BJ (cell line): ENCODE data around the gene PLA2G2E. TPM values are rescaled to one million over a fixed set of nuclear protein-coding genes. Genes with fewer than 3 reads are reported as not detected.

Experiments used
- CTCF ChIA-PET: fragments of 350-600 bp; formaldehyde crosslinking; extraction: SDS; loops from one replicate; lab custom pipeline; 2021; ENCODE audit warnings: antibody characterized with exemption, inconsistent platforms; lab: Yijun Ruan, JAX
- POLR2A ChIA-PET: fragments of 300-600 bp; sonication (Branson Sonifier 250); formaldehyde crosslinking; extraction: SDS; loops from one replicate; lab custom pipeline; 2021; ENCODE audit warnings: antibody characterized with exemption; lab: Charles Lee
- DNase-seq: peaks from one replicate; pipeline ENCODE4 v3.0.0-alpha.2; 2011; ENCODE audit warnings: low read depth
- H3K27me3 ChIP-seq: 2 replicates; pipeline ENCODE4 v1.6.0; 2011; ENCODE audit warnings: low read length; ENCODE audit not compliant: control insufficient read depth, insufficient read depth
- H3K36me3 ChIP-seq: 2 replicates; pipeline ENCODE4 v1.5.1; 2011; ENCODE audit warnings: low read length; ENCODE audit not compliant: control insufficient read depth, insufficient read depth
- H3K4me3 ChIP-seq: 2 replicates; pipeline ENCODE4 v1.5.1; 2011; ENCODE audit warnings: low read depth, mild to moderate bottlenecking, control low read depth, low read length
- polyA plus RNA-seq: library from polyadenylated mRNA; depleted of rRNA; stranded (reverse); fragments of >200 nt; gene quantifications from 2 replicates; pipeline ENCODE4 v1.2.3, GENCODE V29; 2011
- TF ChIP-seq, protein P1 (sequence below): IDR thresholded peaks from 2 replicates; pipeline ENCODE4 v1.5.1; 2011; ENCODE audit warnings: low read depth, mild to moderate bottlenecking, control low read depth, inconsistent platforms, low read length, moderate library complexity; ENCODE audit not compliant: insufficient read depth

Gene PLA2G2E
- polyA plus RNA-seq, 1 experiment, result not detected

DNA sequence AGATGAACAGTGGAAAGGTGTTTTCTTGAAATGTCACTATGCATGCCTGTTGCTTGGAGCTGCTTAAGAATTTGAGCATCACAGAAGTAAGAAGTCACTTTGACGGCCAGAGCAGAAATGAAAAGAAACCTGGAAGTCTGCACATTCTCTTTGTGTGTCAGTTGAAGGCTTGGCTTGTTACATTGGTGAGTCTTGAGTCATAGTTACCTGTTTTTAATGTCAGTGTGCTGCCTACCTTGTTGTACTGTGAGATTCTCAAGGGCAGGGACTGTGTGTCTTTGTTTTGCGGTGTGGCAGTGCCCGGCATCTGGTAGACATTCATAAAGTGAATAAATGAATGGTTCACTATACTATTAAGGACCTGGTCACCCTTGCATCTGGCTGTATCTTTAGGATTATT, 31.3 kb downstream of the PLA2G2E start:
- CTCF ChIA-PET, result interaction anchor here (2.8 to 3.1 kb wide), 2 partner anchors 9 to 11 kb away, joined by 11 to 14 read pairs; partner anchors contain the start of gene OTUD3
- DNase-seq, result no peak
- no peaks in the 10 kb centered on the region for H3K27me3 ChIP-seq
- POLR2A ChIA-PET, result no interaction called here
- no peak overlapping the region for H3K4me3 ChIP-seq
- TF ChIP-seq, protein P1, sequence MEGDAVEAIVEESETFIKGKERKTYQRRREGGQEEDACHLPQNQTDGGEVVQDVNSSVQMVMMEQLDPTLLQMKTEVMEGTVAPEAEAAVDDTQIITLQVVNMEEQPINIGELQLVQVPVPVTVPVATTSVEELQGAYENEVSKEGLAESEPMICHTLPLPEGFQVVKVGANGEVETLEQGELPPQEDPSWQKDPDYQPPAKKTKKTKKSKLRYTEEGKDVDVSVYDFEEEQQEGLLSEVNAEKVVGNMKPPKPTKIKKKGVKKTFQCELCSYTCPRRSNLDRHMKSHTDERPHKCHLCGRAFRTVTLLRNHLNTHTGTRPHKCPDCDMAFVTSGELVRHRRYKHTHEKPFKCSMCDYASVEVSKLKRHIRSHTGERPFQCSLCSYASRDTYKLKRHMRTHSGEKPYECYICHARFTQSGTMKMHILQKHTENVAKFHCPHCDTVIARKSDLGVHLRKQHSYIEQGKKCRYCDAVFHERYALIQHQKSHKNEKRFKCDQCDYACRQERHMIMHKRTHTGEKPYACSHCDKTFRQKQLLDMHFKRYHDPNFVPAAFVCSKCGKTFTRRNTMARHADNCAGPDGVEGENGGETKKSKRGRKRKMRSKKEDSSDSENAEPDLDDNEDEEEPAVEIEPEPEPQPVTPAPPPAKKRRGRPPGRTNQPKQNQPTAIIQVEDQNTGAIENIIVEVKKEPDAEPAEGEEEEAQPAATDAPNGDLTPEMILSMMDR, result no peak
- peaks cover 3% of the 10 kb centered on the region for H3K36me3 ChIP-seq

DNA sequence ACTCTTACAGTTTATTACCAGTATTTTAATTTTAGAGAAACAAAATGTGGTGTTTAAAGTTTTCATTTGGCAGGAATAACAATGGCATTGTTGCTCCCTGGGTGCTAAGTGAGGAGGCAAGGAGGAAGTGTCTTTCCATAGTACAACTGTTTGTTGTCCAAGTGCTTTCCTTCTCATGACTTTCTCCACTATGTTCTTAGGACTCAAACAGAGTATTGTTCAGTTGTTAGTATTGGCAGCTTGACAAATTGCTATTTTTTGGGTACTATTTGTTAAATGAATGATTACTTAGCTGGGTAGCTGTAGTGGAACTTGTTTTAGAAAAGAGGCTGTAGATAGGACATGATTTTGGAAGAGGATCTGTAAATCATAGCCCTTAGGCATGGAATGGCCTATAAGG, 33.8 kb downstream of the PLA2G2E start:
- peaks cover 1% of the 10 kb centered on the region; the same call in 1 of the 2 replicates for H3K36me3 ChIP-seq

DNA sequence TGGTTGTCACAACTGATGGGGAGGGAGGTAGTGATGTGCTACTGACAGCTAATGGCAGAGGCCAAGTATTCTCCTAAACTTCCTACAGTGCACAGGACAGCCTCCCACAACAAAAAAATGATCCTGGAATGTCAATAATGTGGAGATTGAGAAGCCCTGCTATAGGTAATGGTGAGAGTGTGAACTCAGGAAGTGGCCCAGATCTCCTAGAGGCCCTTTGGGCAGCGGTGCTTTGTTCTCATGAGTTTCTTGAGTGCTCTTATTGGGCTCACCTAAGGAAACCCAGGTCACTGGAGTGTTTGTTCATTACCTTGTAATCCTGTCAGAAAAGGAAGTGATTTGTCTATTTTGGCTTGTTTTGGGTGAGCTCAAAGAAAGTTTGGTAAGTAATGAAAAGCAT, 35.3 kb downstream of the PLA2G2E start:
- no peak overlapping the region for H3K4me3 ChIP-seq
- peaks cover 1% of the 10 kb centered on the region; the same call in 1 of the 2 replicates for H3K36me3 ChIP-seq
- POLR2A ChIA-PET, result no interaction called here
- no peak for DNase-seq
- no peaks in the 10 kb centered on the region for H3K27me3 ChIP-seq
- CTCF ChIA-PET, result interaction anchor here (1.3 to 1.7 kb wide), 2 partner anchors 17 to 183 kb away, joined by 3 read pairs; no protein-coding TSS in a partner anchor
- TF ChIP-seq, protein P1, result no peak

More for the DNA sequence above, 33.8 kb downstream of the PLA2G2E start:
- DNase-seq, result no peak
- Histone ChIP-seq H3K27me3 (no peaks in the 10 kb centered on the region), H3K4me3 (no peak overlapping the region)
- ChIA-PET CTCF (interaction anchor here (1.5 to 2.8 kb wide), 3 partner anchors 8 to 174 kb away, joined by 3 to 11 read pairs (median 3); partner anchors contain the start of gene OTUD3), POLR2A (no interaction called here)
- TF ChIP-seq, protein P1, result no peak

DNA sequence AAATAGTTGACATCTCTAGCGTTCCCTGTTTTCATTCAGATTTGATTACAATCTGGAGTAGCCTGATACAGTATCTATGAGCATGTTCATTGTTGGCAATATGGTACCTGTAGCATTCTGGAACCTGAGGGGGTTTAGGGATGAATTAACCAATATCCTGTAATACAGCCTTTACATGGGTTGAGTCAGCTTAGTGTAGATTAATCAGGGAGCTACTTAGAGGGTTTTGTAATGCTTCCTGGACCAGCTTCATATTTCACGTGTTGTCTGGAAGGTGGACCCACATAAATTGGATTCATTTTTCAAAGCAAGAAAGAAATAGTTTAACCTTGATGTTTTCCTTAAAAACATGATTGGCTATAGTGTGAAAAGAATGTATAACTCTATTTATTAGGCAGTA, 37.6 kb downstream of the PLA2G2E start:
- DNase-seq, result no peak
- POLR2A ChIA-PET, result no interaction called here
- H3K36me3 ChIP-seq, result no peaks in the 10 kb centered on the region
- H3K27me3 ChIP-seq, result no peaks in the 10 kb centered on the region
- H3K4me3 ChIP-seq, result no peak overlapping the region
- TF ChIP-seq, protein P1, result no peak
- CTCF ChIA-PET, result interaction anchor here (0.6 to 1.5 kb wide), 3 partner anchors 32 to 170 kb away, joined by 3 to 6 read pairs (median 3); no protein-coding TSS in a partner anchor

DNA sequence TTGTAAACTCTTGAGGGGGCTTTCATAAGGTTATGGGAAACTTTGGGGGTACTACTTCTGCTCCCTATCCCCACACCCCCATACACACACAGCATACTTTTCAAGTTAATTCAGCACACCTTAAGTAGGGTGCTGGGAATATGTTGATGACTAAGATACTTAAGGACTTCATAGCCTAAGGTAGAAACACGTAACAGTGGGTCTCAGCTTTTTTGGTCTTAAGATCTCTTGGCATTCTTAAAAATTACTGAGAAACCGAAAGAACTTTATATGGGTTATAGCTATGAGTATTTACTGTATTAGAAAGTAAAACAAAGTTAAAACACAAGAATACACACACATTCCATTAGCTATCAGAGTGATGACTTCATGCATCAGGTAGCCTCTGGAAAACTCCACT, 39.1 kb downstream of the PLA2G2E start:
- H3K4me3 ChIP-seq, result no peak overlapping the region
- CTCF ChIA-PET, result interaction anchor here (0.9 to 3.9 kb wide), 5 partner anchors 123 to 224 kb away, joined by 3 to 23 read pairs (median 8); no protein-coding TSS in a partner anchor
- no peak for DNase-seq
- no peaks in the 10 kb centered on the region for H3K27me3 ChIP-seq
- TF ChIP-seq, protein P1, result no peak
- POLR2A ChIA-PET, result interaction anchor here (0.5 kb wide), 1 partner anchor 19 kb away, joined by 6 read pairs; no protein-coding TSS in a partner anchor
- H3K36me3 ChIP-seq, result no peaks in the 10 kb centered on the region
